ENCODE measurements around the gene C22orf42. TPM values are rescaled to one million over a fixed set of nuclear protein-coding genes. Genes with fewer than 3 reads are reported as not detected.
"Not testable (repeated sequence)": the region's sequence is repeated elsewhere in the genome, so short reads cannot be mapped to it uniquely, and the experiment has no call there.

C22orf42 gene
- not detected for total RNA-seq

DNA sequence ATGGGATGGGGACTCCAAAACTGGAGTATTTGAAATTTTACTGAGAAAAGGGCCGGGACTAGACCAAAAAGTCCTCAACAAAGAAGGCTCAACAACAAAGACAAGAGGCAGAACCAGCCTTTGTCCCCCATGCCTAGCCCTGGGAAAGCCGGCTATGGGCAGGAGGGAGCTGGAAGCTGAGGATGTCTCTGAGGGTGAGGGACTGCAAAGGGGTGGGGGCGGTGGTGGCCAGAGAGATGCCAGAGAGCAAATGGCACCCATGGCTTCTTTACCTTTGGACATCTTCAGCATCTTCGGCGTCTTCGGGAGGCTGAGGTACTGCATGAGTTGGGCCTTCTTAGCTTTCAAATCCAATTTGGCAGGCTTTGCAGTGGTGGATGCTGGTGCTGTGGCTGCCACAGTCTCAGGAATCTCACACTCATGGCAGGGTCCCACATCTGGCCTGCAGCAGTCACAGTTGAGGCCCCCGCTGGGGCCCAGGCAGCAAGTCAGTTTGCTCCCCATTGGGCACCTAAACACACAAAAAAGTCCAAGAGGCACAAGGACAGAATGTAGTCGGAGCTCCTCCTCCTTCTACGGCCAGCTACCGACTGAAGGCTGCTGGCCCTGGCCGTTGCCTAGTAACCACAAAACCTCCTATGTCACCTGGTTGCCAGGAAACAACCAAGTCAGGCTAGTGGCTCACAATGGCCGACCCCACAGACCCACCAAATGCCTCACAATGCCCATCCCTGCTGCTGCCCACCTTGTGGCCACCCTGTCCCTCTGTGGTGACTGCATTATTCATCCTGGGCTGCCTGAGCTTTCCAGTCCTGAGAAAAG is at the start of gene C22orf42:
C22orf42 (minus strand) TSS at position 592 of the 822 bp plus-strand sequence; CDS start at position 504, 88 bp downstream.
- DNase-seq = no peak

DNA sequence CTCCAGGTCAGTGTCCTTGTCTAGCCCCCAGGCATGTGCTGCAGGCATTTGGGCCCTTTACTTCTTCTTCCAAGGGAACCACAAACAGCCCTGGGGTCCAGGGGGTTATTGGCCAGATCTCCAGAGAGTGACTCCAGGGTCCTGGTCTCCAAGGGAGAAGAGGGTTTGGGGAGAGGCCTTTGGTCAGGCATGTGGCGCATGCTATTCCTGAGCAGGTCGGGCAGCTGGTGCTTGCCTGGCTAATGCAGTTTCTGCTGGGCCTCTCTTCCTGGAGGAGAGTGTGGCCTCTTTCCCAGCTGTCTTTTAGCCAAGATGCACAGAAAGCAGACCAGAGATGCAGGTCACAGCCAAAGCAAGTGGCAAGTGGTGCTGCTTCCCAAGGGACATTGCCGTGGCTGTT is 49.6 kb upstream of the C22orf42 start:
- no peak for DNase-seq

DNA sequence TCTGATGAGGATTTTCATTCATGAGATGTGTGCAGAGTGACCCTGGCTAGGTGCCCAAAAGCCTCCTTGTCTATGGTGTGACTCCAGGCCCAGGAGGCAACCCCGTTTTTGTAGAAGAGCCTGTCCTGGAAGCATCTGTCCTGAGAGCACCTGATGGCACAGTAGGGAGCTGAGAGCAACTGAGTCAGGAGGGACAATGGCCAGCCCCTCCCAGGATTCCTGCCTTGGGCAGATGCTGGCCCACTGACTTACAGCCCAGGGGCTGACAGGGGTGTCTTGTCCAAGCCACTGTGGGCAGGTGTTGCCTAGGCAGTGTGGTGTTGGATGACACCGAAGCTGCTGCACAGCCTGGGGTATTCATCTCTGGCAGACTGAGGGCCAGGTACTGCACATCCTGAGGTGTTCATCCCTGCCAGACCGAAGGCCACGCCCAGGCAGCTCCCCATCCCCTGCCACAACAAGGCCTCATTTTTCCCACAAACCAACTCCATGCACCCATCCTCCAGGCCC is 48.9 kb upstream of the C22orf42 start:
- no peak for DNase-seq

- no peak for DNase-seq
Observed at GRCh38 chr22:32206774-32207758, 48.0 kb upstream of the C22orf42 start.

DNA sequence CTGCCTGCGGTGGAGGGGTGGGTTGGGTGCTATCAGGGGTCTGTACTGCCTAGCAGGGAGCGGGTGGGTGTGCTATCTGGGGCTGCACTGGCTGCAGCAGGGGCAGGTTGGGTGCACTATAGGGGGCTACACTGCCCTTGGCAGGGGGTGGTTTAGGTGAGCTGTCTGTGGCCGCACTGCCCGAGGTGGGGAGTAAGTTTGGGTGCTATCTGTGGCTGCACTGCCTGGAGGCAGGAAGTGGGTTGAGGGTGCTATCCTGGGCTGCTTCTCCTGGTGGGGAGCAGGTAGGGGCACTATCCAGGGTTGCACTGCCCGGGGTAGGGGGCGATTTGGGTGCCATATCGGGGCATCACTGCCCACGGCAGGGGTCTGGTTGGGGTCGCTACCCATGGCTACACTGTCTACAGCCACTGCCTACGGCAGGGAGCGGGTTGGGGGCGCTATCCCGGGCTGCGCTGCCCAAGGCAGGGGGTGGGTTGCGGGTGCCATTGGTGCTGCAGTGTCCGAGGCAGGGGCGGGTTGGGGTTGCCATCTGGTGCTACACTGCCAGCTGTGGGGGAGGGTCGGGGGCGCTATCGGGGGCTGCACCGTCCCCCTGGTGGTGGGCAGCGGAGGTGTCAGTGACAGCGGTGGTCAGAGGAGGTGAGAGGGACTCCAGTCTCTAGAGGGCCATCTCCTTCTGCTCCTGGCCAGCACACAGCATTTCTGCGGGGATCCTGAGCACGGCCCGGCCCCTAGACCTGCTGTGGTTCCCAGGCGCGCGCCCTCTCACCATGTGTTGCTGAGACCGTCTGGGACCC is 47.1 kb upstream of the C22orf42 start:
- no peak for DNase-seq

GRCh38 chr22:32204856-32205722 is 46.0 kb upstream of the C22orf42 start, which contains the start of gene RFPL2:
TSS of gene RFPL2 (minus strand) at chr22:32205073. CDS start at chr22:32202451, 2,622 bp downstream.
- DNase-seq = no peak

- DNase-seq = no peak
Observed at GRCh38 chr22:32204040-32204855, 45.1 kb upstream of the C22orf42 start.

DNA sequence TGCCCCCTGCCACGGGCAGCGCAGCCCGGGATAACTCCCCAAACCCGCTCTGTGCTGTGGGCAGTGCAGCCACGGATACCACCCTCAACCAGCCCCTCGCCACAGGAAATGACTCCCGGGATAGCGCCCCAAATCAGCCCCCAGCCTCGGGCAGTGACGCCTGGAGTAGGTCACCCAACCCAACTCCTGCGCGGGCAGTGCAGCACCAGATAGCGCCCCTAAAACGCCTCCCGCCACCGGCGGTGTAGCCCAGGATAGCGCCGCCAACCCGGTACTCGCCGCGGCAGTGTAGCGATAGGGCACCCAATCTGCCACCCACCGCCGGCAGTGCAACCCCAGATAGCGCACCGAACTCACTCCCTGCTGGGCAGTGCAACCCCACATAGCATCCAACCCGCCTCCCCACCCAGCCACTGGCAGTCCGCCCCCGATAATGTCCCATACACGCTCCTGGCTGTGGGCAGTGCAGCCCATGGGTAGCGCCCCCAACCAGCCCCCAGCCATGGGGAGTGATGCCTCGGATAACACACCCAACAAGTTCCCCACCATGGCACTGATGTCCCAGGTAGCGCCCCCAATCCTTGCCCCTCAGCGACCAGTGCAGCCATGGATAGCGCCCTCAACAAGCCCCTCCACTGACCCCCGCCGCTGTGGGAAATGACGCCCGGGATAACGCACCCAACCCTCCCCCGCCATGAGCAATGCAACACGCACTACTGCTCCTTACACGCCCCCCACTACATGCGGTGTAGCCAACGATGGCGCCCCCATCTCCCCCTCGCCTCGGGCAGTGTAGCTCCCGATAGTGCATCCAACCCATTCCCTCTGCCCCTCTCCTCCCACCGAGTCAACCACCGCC is 44.3 kb upstream of the C22orf42 start:
- no peak for DNase-seq

DNA sequence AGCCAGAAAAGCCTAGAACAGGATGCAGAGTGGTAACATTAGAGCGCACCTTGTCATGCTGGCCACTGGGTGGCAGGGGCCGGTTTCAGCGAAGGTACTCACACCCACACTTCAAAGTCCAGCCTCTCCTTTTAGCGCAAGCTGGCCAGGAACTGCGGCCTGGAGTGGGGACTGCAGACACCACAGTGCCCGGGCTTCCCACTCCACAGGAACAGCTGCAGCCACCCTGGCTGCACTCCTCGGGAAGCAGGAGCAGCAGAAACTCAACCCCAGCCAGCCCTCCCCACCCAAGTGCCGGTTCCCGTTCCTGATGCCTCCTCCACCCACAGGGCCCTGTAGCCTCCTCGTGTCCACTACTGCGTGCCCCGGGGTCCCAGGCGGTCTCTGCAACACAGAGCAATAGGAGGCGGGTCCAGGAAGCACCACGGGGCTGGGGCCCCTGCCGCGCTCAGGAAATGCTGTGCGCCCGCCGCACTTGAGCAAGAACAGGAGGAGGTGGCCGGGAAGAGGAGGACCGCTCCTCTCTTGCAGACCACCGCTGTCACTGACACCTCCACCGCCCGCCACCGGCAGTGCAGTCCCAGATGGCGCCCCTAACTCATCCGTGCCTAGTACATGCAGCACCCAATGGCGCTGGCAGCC is 43.6 kb upstream of the C22orf42 start:
- no peak for DNase-seq

DNA sequence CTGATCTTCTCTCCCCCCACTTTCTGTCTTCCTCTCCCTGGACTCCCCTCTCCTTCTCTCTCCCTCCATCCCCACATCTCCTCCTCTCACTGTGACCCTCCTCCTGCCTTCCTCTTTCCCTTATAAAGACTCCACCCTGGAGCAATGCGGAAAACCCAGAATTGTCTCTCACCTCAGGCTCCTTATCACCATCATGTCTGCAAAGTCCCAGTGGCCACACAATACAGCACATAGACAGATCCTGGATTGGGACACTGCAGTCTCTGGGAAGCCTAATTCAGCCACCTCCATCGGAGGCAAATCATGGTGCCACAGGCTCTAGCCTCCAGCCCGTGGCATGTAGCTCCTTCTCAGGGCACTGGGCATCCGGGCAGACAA is 43.0 kb upstream of the C22orf42 start:
- no peak for DNase-seq

DNA sequence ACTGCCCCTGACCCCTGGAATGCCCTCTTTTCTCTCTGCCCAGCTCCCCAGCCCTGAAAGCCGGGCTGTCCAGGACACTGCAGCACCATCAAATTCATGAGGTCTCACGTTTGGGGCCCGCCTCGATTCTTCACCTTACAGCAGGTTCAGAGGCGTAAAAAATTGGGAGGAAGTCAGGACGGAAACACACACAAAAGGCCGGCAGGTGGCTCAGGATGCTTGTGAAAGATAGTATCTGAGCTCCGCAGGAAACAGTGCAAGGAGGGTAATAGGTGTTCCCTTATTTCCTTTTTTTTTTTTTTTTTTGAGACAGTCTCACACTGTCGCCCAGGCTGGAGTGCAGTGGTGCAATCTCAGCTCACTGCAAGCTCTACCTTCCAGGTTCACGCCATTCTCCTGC is 41.6 kb upstream of the C22orf42 start:
- DNase-seq = no peak

DNA sequence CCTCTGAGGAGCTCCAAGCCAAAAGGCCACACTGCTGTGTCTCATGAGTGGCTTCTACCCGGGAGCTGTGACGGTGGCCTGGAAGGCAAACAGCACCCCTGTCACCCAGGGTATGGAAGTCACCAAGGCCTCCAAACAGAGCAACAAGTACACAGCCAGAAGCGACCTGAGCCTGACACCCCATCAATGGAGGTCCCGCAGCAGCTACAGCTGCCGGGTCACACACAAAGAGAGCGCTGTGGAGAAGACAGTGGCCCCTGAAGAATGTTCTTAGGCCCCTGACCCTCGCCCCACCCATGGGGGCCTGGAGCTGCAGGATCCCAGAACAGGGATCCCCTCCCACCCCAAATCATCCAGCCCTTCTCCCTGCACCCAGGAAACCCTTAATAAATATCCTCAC is 40.9 kb upstream of the C22orf42 start:
- no peak for DNase-seq

GRCh38 chr22:32199341-32199740 is 40.2 kb upstream of the C22orf42 start:
- DNase-seq = no peak

- not testable (repeated sequence) for DNase-seq
Observed at GRCh38 chr22:32197553-32198226, 38.6 kb upstream of the C22orf42 start.

DNA sequence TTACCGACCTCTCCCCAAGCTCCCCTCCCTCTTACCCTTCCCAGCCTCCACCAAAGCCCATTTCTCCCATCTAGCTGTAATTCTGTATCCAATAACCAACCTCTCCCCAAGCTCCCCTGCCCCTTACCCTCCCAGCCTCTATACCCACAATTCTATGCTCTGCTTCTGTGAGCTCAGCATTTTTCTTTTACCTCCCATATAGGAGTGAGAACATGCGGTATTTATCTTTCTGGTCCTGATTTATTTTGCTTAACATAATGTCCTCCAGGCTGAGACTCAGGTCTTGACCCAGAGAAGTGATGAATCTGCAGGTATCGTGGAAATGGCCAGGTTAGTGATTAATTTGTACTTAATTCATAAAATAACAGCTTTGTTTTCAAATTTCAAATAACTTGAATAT is 36.8 kb upstream of the C22orf42 start:
- DNase-seq = not testable (repeated sequence)

DNA sequence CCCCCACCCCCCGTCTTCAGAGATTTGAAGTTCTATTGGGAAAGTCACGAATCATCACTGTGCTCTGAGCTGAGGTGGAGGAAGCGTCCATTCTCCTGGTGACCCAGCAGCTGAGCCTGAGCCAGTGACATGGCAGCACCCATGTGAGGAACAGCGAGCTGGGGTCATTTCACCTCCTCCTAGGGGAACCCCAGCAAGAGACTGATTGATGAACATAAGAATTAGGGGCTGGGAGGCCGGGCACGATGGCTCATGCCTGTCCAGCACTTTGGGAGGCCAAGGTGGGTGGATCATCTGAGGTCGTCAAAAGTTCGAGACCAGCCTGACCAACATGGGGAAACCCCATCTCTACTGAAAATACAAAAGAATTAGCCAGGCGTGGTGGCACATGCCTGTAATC is 34.2 kb upstream of the C22orf42 start:
- not testable (repeated sequence) for DNase-seq

GRCh38 chr22:32191021-32191420 is 31.9 kb upstream of the C22orf42 start:
- DNase-seq = not testable (repeated sequence)

GRCh38 chr22:32185821-32186220 is 26.7 kb upstream of the C22orf42 start:
- DNase-seq = no peak

Data from skin of body (tissue), 2 donors.